GM19324 (cell line): ENCODE results near the gene CACNB4.
"Not testable (repeated sequence)": the region's sequence is repeated elsewhere in the genome, so short reads cannot be mapped to it uniquely, and the experiment has no call there.

Experiments
- ATAC-seq: cut with Tn5 transposase; IDR thresholded peaks from one replicate; pipeline ENCODE4 v1.9.1; 2021; ENCODE audit warnings: mild to moderate bottlenecking, moderate library complexity; ENCODE audit not compliant: unreplicated experiment, low FRiP score

The CACNB4 gene

DNA sequence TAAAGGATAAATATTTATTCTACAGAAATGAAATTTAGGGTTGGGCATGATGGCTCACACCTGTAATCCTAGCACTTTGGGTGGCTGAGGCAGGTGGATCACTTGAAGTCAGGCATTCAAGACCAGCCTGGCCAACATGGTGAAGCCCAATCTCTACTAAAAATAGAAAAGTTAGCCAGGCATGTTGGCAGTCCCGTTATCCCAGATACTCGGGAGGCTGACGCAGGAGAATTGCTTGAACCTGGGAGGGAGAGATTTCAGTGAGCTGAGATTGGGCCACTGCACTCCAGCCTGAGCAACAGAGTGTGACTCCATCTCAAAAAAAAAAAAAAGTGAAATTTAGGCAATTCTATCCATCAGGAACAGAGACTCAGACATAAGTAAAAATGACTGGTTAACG, 8.1 kb downstream of the CACNB4 start:
- not testable (repeated sequence) for ATAC-seq

GRCh38 chr2:152089238-152089637, 9.6 kb downstream of the CACNB4 start:
- ATAC-seq, result no peak

- no peak for ATAC-seq
Measured at GRCh38 chr2:152088006-152088405, 10.8 kb downstream of the CACNB4 start.

GRCh38 chr2:152086231-152086630, 12.6 kb downstream of the CACNB4 start:
- ATAC-seq, result no peak

GRCh38 chr2:152084076-152084475, 14.8 kb downstream of the CACNB4 start:
- ATAC-seq, result no peak

DNA sequence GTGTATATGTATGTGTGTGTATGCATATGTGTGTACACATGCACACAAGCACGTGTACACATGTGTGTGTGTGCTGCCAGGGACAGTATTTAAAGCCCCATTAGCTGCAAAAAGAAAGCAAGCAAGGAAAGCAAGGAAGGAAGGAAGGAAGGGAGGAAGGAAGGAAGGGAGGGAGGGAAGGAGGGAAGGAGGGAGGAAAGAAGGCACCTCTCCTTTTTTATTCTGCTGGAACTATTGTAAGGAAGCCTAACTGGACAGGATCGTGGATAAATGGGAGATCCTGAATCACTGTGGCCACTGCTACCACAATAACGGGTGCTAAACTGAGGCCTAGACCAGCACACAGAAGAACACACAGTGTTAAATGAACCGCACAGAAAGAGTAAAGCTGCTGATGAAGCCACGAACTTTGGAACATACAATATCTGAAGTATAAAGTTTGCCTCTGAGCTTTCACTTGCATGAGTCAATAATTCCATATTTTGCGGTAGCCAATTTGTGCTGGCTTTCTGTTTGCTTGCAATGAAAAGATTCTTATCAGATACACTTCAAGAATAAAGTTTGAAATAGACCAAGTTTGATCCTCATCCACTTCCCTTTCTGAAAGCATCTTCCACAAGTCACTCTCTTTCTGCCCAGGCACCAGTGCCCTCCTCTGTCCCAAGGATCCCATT, 15.5 kb downstream of the CACNB4 start:
- no peak for ATAC-seq

DNA sequence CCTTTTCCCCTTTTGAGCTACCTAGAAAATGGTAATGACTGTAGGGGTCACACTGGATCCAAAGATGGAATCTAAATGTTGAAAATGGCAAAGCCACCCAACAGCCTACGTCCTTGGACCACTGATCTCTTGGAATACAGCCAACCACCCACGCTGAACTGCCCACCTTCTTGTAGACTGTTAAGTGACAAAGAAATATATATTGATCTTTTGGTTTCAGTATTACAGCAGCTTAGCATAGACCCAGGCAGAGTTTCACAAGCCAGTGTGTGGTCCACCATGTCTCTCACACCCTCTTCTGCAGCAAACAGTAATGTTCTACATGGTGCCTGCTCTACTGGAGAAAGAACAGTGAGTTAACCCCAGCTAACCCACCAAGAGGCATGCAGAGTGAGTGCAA, 20.2 kb downstream of the CACNB4 start:
- ATAC-seq, result no peak

DNA sequence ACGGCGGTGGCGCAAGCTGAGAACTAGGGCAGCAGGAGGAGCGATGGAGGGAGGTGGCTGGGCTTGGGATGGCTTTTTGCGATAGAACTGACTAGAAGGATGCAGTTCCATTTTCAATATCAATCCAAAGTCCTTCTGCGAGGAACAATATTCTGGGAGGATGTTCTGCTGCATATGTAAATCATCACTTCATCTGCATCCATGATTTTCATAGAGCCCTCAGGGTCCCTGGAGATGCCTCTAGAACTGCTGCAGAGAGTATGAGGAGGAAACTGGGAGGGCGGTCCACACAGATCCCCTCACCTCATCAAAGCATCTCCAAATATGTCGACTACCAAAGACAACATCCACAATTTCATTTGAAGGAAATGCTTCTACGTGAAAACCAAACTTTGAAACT, 20.8 kb downstream of the CACNB4 start:
- no peak for ATAC-seq

DNA sequence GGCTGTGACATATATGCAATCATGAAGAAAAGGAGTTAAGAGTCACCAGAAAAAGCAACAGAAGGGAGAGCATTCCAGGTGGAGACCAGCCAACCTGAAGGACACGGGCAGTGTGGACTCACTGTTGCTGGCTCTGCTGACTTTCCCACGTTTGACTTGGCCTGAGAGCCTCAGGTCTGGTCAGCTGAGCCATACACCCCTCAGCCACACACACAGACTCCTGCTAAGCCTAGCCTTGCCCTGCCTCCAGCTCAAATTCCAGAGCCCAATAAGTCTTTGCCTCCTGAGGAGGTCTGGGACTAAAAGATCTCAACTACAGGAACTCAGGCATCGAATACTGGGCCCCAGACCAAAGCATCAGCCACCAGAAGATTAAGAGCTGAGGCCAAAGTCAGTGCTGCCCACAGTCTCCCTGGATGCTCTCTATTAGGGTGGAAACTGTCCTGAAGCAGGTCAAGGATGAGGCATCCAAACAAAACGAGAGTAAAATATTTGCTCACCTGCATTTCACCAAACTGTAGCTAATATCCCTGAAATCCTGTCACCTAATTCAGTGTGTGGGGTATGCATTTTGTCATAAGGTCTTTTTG, 23.3 kb downstream of the CACNB4 start:
- ATAC-seq, result no peak

- ATAC-seq, result no peak
Measured at GRCh38 chr2:152072011-152072410, 26.8 kb downstream of the CACNB4 start.

DNA sequence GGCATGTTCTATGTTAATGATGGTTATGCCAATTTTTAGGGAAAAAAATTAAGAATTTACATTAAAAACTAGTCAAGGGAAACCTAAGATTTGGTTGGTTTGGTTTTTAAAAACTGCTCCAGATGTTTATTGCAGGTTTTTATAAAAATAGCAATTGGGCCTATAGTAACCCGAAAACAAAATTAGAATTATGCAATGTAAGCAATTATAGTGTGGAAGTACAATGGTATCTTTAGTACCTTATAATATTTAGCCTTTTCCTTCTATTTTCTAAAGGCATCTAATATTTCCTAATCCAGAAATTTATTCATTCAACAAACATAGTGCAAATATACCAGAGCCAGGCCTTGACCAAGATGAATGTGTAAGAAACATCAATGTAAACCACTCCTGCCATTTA, 27.3 kb downstream of the CACNB4 start:
- ATAC-seq, result no peak

DNA sequence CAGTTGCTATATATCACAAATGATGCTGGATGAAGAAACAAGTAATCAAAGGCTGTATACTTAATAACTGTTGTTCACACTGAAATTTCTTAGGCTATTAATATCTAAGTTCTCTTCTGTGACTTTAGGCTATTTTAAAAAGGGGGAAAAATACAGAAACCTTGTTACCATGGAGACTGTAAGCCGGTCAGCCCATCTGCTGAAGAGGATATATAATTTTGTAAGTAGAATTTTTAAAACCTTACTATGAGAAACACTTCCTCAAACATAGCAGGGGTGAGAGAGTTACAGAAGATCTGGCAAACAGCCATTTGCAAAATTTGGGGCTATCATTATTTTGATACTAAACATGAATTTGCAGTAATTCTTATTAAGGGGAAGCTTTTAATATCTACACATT, 27.8 kb downstream of the CACNB4 start:
- ATAC-seq, result peak; percentile 44

DNA sequence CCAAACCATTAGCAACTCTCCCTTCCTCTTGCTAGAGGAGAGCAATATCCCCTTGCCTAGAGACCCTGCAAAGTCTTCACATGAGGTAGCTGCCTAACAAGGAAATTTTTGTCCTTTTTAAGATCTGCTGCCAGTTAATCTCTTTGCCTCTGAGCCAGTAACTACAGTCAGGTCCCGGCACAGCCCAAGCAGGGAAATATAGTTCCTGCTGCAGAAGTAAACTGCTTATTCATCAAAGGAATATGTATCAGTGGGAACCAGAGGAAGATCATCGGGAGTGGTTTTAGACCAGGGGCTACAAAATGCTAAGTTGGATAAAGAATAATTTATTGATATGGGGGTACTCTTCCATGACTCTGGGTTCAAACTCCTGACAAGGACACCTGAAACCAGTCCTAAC, 30.6 kb downstream of the CACNB4 start:
- ATAC-seq, result no peak

DNA sequence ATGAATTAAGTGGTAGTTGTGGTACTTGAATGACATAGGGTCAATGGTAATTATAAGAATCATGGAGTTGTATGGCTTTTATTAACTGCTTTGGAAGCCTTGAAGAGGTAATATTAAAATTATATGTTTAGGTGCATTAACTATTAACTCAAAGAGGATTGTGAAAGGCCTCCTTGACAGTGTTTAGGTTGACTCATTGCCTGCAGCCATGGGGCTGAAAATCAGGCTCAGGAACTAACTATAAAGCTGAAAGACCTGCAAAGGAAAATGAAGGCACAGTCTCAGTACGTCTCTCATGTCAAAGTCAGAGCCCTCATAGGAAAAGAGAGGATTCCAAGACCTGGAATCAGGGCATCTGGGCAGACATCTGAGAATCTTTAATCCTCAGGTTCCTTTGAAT, 31.0 kb downstream of the CACNB4 start:
- no peak for ATAC-seq

DNA sequence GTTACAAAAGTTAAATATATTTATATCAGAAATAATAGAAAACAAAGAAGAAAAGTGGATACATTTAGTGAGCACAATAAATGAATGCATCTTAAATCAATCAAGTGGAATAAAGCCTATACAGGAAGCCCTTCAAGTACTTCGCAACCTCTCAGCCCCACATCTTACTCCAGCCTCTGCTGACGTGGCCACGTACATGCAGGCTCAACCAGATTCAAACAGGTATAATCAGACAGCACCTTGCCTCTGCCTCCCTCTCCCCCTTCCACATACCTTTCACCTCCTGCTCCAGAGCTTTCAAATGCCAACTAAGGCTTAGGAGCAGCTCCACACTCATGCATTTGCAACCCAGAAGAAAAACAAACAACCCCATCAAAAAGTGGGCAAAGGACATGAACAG, 32.9 kb downstream of the CACNB4 start:
- no peak for ATAC-seq

GRCh38 chr2:152064001-152064400, 34.8 kb downstream of the CACNB4 start:
- ATAC-seq, result no peak

GRCh38 chr2:152063325-152063924, 35.4 kb downstream of the CACNB4 start:
- ATAC-seq, result no peak

GRCh38 chr2:152062125-152063091, 36.4 kb downstream of the CACNB4 start:
- peak; percentile 80 for ATAC-seq

GRCh38 chr2:152061383-152061782, 37.5 kb downstream of the CACNB4 start:
- no peak for ATAC-seq

GRCh38 chr2:152058655-152059054, 40.2 kb downstream of the CACNB4 start:
- ATAC-seq, result no peak

GRCh38 chr2:152056418-152056817, 42.4 kb downstream of the CACNB4 start:
- ATAC-seq, result no peak
